B cell (primary cell): ENCODE data around the gene PFKFB3. TPM values are rescaled to one million over a fixed set of nuclear protein-coding genes. Genes with fewer than 3 reads are reported as not detected.

Experiments used
- ATAC-seq: fragments of 200-7000 bp; cut with Tn5 transposase; one replicate; pipeline ENCODE4 v1.10.0; 2021; ENCODE audit warnings: low read depth, mild to moderate bottlenecking, moderate number of reproducible peaks, moderate library complexity
- CTCF ChIA-PET: fragments of 350-600 bp; sonication (Branson Sonifier 250); formaldehyde crosslinking; loops from one replicate; lab custom pipeline; 2021; ENCODE audit warnings: antibody characterized with exemption, inconsistent platforms; lab: Charles Lee
- POLR2A ChIA-PET: fragments of 350-600 bp; sonication (Branson Sonifier 250); formaldehyde crosslinking; loops from one replicate; lab custom pipeline; 2021; ENCODE audit warnings: antibody characterized with exemption; lab: Charles Lee
- DNase-seq: peaks from one replicate; pipeline ENCODE4 v3.0.0; 2013
- H2AFZ ChIP-seq: 2 replicates; pipeline ENCODE4 v1.6.1; 2012; ENCODE audit warnings: mild to moderate bottlenecking, low read depth, low read length; ENCODE audit not compliant: insufficient read depth, poor library complexity, severe bottlenecking
- H3K27ac ChIP-seq, 2 donors: 1 replicate in 1 of 2; 2 replicates in 1 of 2; pipeline ENCODE4 v1.5.1; 2012 to 2013; ENCODE audit warnings: low read length in 2 of 2, mild to moderate bottlenecking in 2 of 2, moderate library complexity in 1 of 2
- H3K27me3 ChIP-seq, 4 experiments: fragments of 200-600 bp in 1 of 4; sonication (generic) in 1 of 4; replicated peaks in 1 of 4; 1 replicate in 2 of 4; 2 replicates in 2 of 4; pipeline versions ENCODE4 v1.6.1 to v1.7.0; 2013 to 2016; ENCODE audit warnings: low read length in 3 of 4, mild to moderate bottlenecking in 2 of 4, mixed read lengths in 1 of 4, moderate library complexity in 1 of 4; ENCODE audit not compliant: insufficient read depth in 4 of 4, control insufficient read depth in 3 of 4; ENCODE audit errors: control extremely low read depth in 1 of 4
- H3K36me3 ChIP-seq, 2 experiments: replicated peaks in 1 of 2; 1 replicate in 1 of 2; 2 replicates in 1 of 2; pipeline versions ENCODE4 v1.6.1 to v1.7.1; 2013; ENCODE audit warnings: low read length in 1 of 2; ENCODE audit not compliant: insufficient read depth in 2 of 2, control insufficient read depth in 1 of 2; ENCODE audit errors: control extremely low read depth in 1 of 2, extremely low read depth in 1 of 2
- H3K4me1 ChIP-seq, 2 donors: fragments of 200-600 bp in 1 of 2; sonication (generic) in 1 of 2; 1 replicate in 1 of 2; 2 replicates in 1 of 2; pipeline versions ENCODE4 v1.5.1 to v1.6.1; 2013 to 2017; ENCODE audit warnings: low read length in 2 of 2; ENCODE audit not compliant: control insufficient read depth in 2 of 2, insufficient read depth in 2 of 2
- H3K4me2 ChIP-seq: replicated peaks from 2 replicates; pipeline ENCODE3; 2012; ENCODE audit warnings: mild to moderate bottlenecking, low read depth, low read length; ENCODE audit not compliant: poor library complexity, severe bottlenecking
- H3K4me3 ChIP-seq, 5 experiments: fragments of 200-600 bp in 1 of 5; sonication (generic) in 1 of 5; 1 replicate in 3 of 5; 2 replicates in 2 of 5; pipeline versions ENCODE4 v1.5.1 to v1.7.0; 2011 to 2016; ENCODE audit warnings: low read length in 4 of 5, mild to moderate bottlenecking in 4 of 5, low read depth in 2 of 5, control low read depth in 1 of 5, moderate library complexity in 1 of 5; ENCODE audit not compliant: insufficient read depth in 1 of 5; ENCODE audit errors: control extremely low read depth in 1 of 5, extremely low read depth in 1 of 5
- H3K79me2 ChIP-seq: fragments of 200-600 bp; sonication (generic); one replicate; pipeline ENCODE4 v1.6.0; 2016; ENCODE audit warnings: low read length; ENCODE audit not compliant: control insufficient read depth, insufficient read depth
- H3K9ac ChIP-seq: fragments of 200-600 bp; sonication (generic); 2 replicates; pipeline ENCODE4 v1.6.1; 2017; ENCODE audit warnings: mild to moderate bottlenecking, low read length, moderate library complexity
- H3K9me3 ChIP-seq, 3 donors: one replicate each; pipeline versions ENCODE4 v1.6.1 to v1.7.1; 2013; ENCODE audit warnings: low read length in 2 of 3; ENCODE audit not compliant: control insufficient read depth in 2 of 3, insufficient read depth in 1 of 3; ENCODE audit errors: control extremely low read depth in 1 of 3
- H4K20me1 ChIP-seq: 2 replicates; pipeline ENCODE4 v1.6.0; 2012; ENCODE audit warnings: mild to moderate bottlenecking, low read length; ENCODE audit not compliant: insufficient read depth, control insufficient read depth, poor library complexity, severe bottlenecking
- H3K27ac Mint-ChIP-seq: one replicate; pipeline ENCODE4 v1.8.0; 2021; ENCODE audit warnings: mixed read lengths
- H3K27me3 Mint-ChIP-seq: one replicate; pipeline ENCODE4 v1.8.0; 2021; ENCODE audit warnings: mixed read lengths
- H3K4me1 Mint-ChIP-seq: one replicate; pipeline ENCODE4 v1.8.0; 2021; ENCODE audit warnings: mixed read lengths
- H3K4me3 Mint-ChIP-seq: one replicate; pipeline ENCODE4 v1.8.0; 2021; ENCODE audit warnings: mixed read lengths
- H3K9me3 Mint-ChIP-seq: one replicate; pipeline ENCODE4 v1.8.0; 2022; ENCODE audit warnings: mixed read lengths; ENCODE audit not compliant: insufficient read depth
- EZH2 ChIP-seq: IDR thresholded peaks from 2 replicates; pipeline ENCODE4 v1.6.1; 2012; ENCODE audit warnings: borderline replicate concordance, low read depth, mild to moderate bottlenecking, moderate library complexity, low read length; ENCODE audit not compliant: insufficient read depth, poor library complexity, severe bottlenecking
- WGBS: methylation state at CpG from one replicate; pipeline ENCODE4 v1.1.5; 2013; ENCODE audit warnings: missing lambda C conversion rate; ENCODE audit not compliant: insufficient coverage; 5-methylcytosine and 5-hydroxymethylcytosine counted together
- intact Hi-C: fragments of 100-400 bp; cut with micrococcal nuclease; formaldehyde crosslinking; loops from one replicate; pipeline ENCODE4 v1.10.0; 2022
- polyA plus RNA-seq: library from polyadenylated mRNA; depleted of rRNA; stranded (reverse); fragments of >200 nt; gene quantifications from 2 replicates; pipeline ENCODE4 v1.2.3, GENCODE V29; 2012
- total RNA-seq, 2 donors: library from RNA; stranded (reverse); fragments of 120-200 nt in 1 of 2; gene quantifications; 1 replicate in 1 of 2; 2 replicates in 1 of 2; pipeline versions ENCODE4 v1.2.3 to v1.2.4, GENCODE V29; 2013 to 2022
- TF ChIP-seq, protein P1 (sequence below): fragments of 200-600 bp; IDR thresholded peaks from one replicate; pipeline ENCODE4 v1.8.0; 2022; ENCODE audit warnings: antibody characterized with exemption, mild to moderate bottlenecking

Gene PFKFB3
- total and polyA plus RNA-seq, 2 donors (not counting 1 experiment from before 2014, with no cell fraction given) = 13.2 to 239 TPM

GRCh38 chr10:6231146-6231545, 28.4 kb downstream of the PFKFB3 start:
- WGBS = 98% methylated on average over 12 of the region's 12 CpGs
- ATAC-seq = no peak
- peaks cover 0 to 50% of the 10 kb centered on the region in 2 experiments for H3K36me3 ChIP-seq
- TF ChIP-seq, protein P1, sequence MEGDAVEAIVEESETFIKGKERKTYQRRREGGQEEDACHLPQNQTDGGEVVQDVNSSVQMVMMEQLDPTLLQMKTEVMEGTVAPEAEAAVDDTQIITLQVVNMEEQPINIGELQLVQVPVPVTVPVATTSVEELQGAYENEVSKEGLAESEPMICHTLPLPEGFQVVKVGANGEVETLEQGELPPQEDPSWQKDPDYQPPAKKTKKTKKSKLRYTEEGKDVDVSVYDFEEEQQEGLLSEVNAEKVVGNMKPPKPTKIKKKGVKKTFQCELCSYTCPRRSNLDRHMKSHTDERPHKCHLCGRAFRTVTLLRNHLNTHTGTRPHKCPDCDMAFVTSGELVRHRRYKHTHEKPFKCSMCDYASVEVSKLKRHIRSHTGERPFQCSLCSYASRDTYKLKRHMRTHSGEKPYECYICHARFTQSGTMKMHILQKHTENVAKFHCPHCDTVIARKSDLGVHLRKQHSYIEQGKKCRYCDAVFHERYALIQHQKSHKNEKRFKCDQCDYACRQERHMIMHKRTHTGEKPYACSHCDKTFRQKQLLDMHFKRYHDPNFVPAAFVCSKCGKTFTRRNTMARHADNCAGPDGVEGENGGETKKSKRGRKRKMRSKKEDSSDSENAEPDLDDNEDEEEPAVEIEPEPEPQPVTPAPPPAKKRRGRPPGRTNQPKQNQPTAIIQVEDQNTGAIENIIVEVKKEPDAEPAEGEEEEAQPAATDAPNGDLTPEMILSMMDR = no peak
- TF ChIP-seq EZH2 = no peak
- ChIA-PET CTCF (interaction anchor here (1.1 kb wide), 1 partner anchor 171 kb away, joined by 4 read pairs; no protein-coding TSS in a partner anchor), POLR2A (no interaction called here)
- Mint-ChIP-seq H3K4me1 (no peaks in the 10 kb centered on the region), H3K27ac (no peak overlapping the region), H3K27me3 (no peaks in the 10 kb centered on the region), H3K4me3 (no peak overlapping the region), H3K9me3 (no peaks in the 10 kb centered on the region)
- no peak overlapping the region for H2AFZ ChIP-seq
- H3K27me3 ChIP-seq = no peaks in the 10 kb centered on the region
- H3K9ac ChIP-seq = no peak overlapping the region
- H4K20me1 ChIP-seq = no peaks in the 10 kb centered on the region
- H3K27ac ChIP-seq = no peak overlapping the region
- H3K79me2 ChIP-seq = no peaks in the 10 kb centered on the region
- no peaks in the 10 kb centered on the region for H3K4me1 ChIP-seq
- DNase-seq = no peak
- no peak overlapping the region for H3K4me3 ChIP-seq
- intact Hi-C loops = no loop called here
- no peak overlapping the region for H3K4me2 ChIP-seq
- H3K9me3 ChIP-seq = no peaks in the 10 kb centered on the region

DNA sequence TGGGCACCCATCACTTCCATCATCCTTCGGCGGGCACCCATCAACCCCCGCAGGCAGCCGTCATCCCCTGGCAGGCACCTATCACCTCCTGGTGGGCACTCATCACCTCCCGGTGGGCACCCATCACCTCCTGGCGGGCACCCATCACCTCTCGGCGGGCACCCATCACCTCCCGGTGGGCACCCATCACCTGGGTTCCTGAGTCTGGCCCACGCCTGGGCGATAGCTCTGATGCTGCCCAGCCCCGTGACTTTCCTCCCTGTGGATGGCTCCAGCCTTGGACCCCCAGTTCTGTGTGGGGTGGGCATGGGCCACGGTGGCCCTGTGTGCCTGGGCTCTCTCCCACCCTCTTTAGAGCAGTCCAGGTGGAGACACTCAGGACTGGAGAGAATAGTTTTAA, 29.0 kb downstream of the PFKFB3 start:
- Histone ChIP-seq H4K20me1 (no peaks in the 10 kb centered on the region), H3K9me3 (no peaks in the 10 kb centered on the region), H3K4me3 (no peak overlapping the region), H3K9ac (no peak overlapping the region), H3K4me1 (no peaks in the 10 kb centered on the region), H2AFZ (no peak overlapping the region), H3K27ac (no peak overlapping the region), H3K79me2 (no peaks in the 10 kb centered on the region), H3K27me3 (no peaks in the 10 kb centered on the region), H3K4me2 (no peak overlapping the region), H3K36me3 (peaks cover 0 to 49% of the 10 kb centered on the region in 2 experiments)
- Mint-ChIP-seq H3K4me3 (no peak overlapping the region), H3K4me1 (no peaks in the 10 kb centered on the region), H3K27me3 (no peaks in the 10 kb centered on the region), H3K27ac (no peak overlapping the region), H3K9me3 (no peaks in the 10 kb centered on the region)
- intact Hi-C loops = no loop called here
- ATAC-seq = no peak
- ChIA-PET POLR2A (no interaction called here), CTCF (interaction anchor here (1.1 kb wide), 1 partner anchor 171 kb away, joined by 4 read pairs; no protein-coding TSS in a partner anchor)
- TF ChIP-seq, protein P1 = no peak
- no peak for TF ChIP-seq EZH2
- DNase-seq = no peak
- 89% methylated on average over 13 of the region's 13 CpGs for WGBS
